Endothelial cell of umbilical vein (primary cell): ENCODE data around the gene TAF4B. TPM values are rescaled to one million over a fixed set of nuclear protein-coding genes. Genes with fewer than 3 reads are reported as not detected.
"Not testable (repeated sequence)": the region's sequence is repeated elsewhere in the genome, so short reads cannot be mapped to it uniquely, and the experiment has no call there.

Experiments
- BruUV-seq: library from RNA; stranded (reverse); fragments of 400-500 nt; replicated peaks from 2 replicates; lab custom pipeline; 2021; lab: Mats Ljungman, UMichigan
- CTCF ChIA-PET: fragments of 300-600, 350-600 bp; sonication (Branson Sonifier 250); formaldehyde crosslinking; loops from one replicate; lab custom pipeline; 2021; ENCODE audit warnings: antibody characterized with exemption, inconsistent platforms; lab: Charles Lee
- POLR2A ChIA-PET: fragments of 300-600, 350-600 bp; sonication (Branson Sonifier 250); formaldehyde crosslinking; loops from one replicate; lab custom pipeline; 2021; ENCODE audit warnings: antibody characterized with exemption, inconsistent platforms; lab: Charles Lee
- DNase-seq: peaks from one replicate; pipeline ENCODE4 v3.0.0-alpha.2; 2011; ENCODE audit warnings: low read depth, low spot score
- FAIRE-seq: peaks from 2 replicates; lab custom pipeline; 2011; peaks lifted over from hg19 to GRCh38; lab: Jason Lieb, UNC
- H2AFZ ChIP-seq: 2 replicates; pipeline ENCODE4 v1.6.0; 2012; ENCODE audit warnings: low read depth, low read length, control low read depth, inconsistent platforms
- H3K27ac ChIP-seq: 2 replicates; pipeline ENCODE4 v1.5.1; 2011; ENCODE audit warnings: low read depth, mild to moderate bottlenecking, control low read depth, low read length, moderate library complexity; ENCODE audit not compliant: insufficient read depth
- H3K27me3 ChIP-seq, 2 experiments: 2 replicates each; pipeline versions ENCODE4 v1.6.0 to v1.6.1; 2011; ENCODE audit warnings: low read length in 2 of 2, mixed read lengths in 1 of 2; ENCODE audit not compliant: control insufficient read depth in 2 of 2, insufficient read depth in 2 of 2
- H3K36me3 ChIP-seq, 2 experiments: 2 replicates in 1 of 2; 3 replicates in 1 of 2; pipeline ENCODE4 v1.5.1; 2011; ENCODE audit warnings: low read length in 2 of 2, mild to moderate bottlenecking in 1 of 2, moderate library complexity in 1 of 2; ENCODE audit not compliant: control insufficient read depth in 2 of 2, insufficient read depth in 2 of 2; ENCODE audit errors: extremely low read depth in 1 of 2
- H3K4me1 ChIP-seq: 3 replicates; pipeline ENCODE4 v1.5.1; 2011; ENCODE audit warnings: mild to moderate bottlenecking, low read length; ENCODE audit not compliant: control insufficient read depth, insufficient read depth; ENCODE audit errors: extremely low read depth
- H3K4me2 ChIP-seq: 2 replicates; pipeline ENCODE4 v1.6.1; 2011; ENCODE audit warnings: low read length, control low read depth, mixed read lengths; ENCODE audit not compliant: insufficient read depth
- H3K4me3 ChIP-seq, 3 experiments: fragments of 200-600 bp in 1 of 3; sonication (generic), shearing (Covaris generic) in 1 of 3; replicated peaks in 1 of 3; 2 replicates each; pipeline ENCODE4 v1.5.1; 2011 to 2016; ENCODE audit warnings: control low read depth in 3 of 3, low read length in 3 of 3, mild to moderate bottlenecking in 2 of 3, inconsistent platforms in 1 of 3, low read depth in 1 of 3, moderate library complexity in 1 of 3; ENCODE audit not compliant: insufficient read depth in 1 of 3
- H3K79me2 ChIP-seq: 2 replicates; pipeline ENCODE4 v1.6.0; 2012; ENCODE audit warnings: low read length, inconsistent platforms; ENCODE audit not compliant: control insufficient read depth, insufficient read depth
- H3K9ac ChIP-seq: replicated peaks from 2 replicates; pipeline ENCODE3; 2011; ENCODE audit warnings: low read length, control low read depth; ENCODE audit not compliant: insufficient read depth; ENCODE audit errors: extremely low read depth
- H3K9me1 ChIP-seq: replicated peaks from 3 replicates; pipeline ENCODE4 v1.6.0; 2011; ENCODE audit warnings: mild to moderate bottlenecking, low read length; ENCODE audit not compliant: control insufficient read depth, insufficient read depth; ENCODE audit errors: extremely low read depth
- H3K9me3 ChIP-seq: replicated peaks from 2 replicates; pipeline ENCODE4 v1.5.1; 2012; ENCODE audit warnings: low read length, inconsistent platforms; ENCODE audit not compliant: control insufficient read depth, insufficient read depth
- H4K20me1 ChIP-seq: replicated peaks from 2 replicates; pipeline ENCODE3; 2011; ENCODE audit warnings: mild to moderate bottlenecking, low read length; ENCODE audit not compliant: control insufficient read depth, insufficient read depth; ENCODE audit errors: extremely low read depth
- CTCF ChIP-seq, 2 donors: IDR thresholded peaks; 1 replicate in 1 of 2; 2 replicates in 1 of 2; pipeline ENCODE4 v1.5.1; 2011; ENCODE audit warnings: low read length in 2 of 2, mild to moderate bottlenecking in 2 of 2, moderate library complexity in 2 of 2, control low read depth in 1 of 2, inconsistent platforms in 1 of 2, low read depth in 1 of 2; ENCODE audit not compliant: insufficient read depth in 1 of 2; ENCODE audit errors: extremely low read depth in 1 of 2
- EZH2 ChIP-seq: IDR thresholded peaks from 2 replicates; pipeline ENCODE4 v1.6.1; 2012; ENCODE audit warnings: borderline replicate concordance, low read depth, mild to moderate bottlenecking, moderate library complexity, low read length, inconsistent platforms; ENCODE audit not compliant: severe bottlenecking
- FOS ChIP-seq: IDR thresholded peaks from 2 replicates; pipeline ENCODE4 v1.6.1; 2011; ENCODE audit warnings: mild to moderate bottlenecking, low read length, moderate library complexity, borderline replicate concordance; ENCODE audit not compliant: insufficient read depth
- GATA2 ChIP-seq: IDR thresholded peaks from 2 replicates; pipeline ENCODE4 v1.7.0; 2011; ENCODE audit warnings: low read depth, mild to moderate bottlenecking, moderate library complexity, mixed read lengths, low read length; ENCODE audit not compliant: insufficient read length, insufficient read depth
- JUN ChIP-seq: IDR thresholded peaks from 2 replicates; pipeline ENCODE4 v1.6.1; 2011; ENCODE audit warnings: borderline replicate concordance, low read depth; ENCODE audit not compliant: insufficient read length, insufficient read depth
- MYC ChIP-seq: IDR thresholded peaks from one replicate; pipeline ENCODE4 v1.6.1; 2011; ENCODE audit warnings: mild to moderate bottlenecking, low read depth, low read length
- POLR2A ChIP-seq: IDR thresholded peaks from 2 replicates; pipeline ENCODE4 v1.6.1; 2012; ENCODE audit warnings: low read depth, mild to moderate bottlenecking, control low read depth, low read length
- POLR2AphosphoS5 ChIP-seq: IDR thresholded peaks from 2 replicates; pipeline ENCODE4 v1.6.1; 2012; ENCODE audit warnings: low read depth, mild to moderate bottlenecking, control low read depth, low read length, moderate library complexity; ENCODE audit not compliant: insufficient read depth
- dilution Hi-C: fragments of 300-500 bp; cut with MboI; formaldehyde crosslinking; loops from one replicate; pipeline ENCODE4 v1.15.0; 2019; ENCODE audit warnings: low sequenced_read_pairs; ENCODE audit not compliant: extremely low pct_ligation_motif_present
- intact Hi-C: fragments of 100-400 bp; cut with micrococcal nuclease; formaldehyde crosslinking; loops from one replicate; pipeline ENCODE4 v1.10.0; 2022
- polyA plus RNA-seq, 4 experiments: library from polyadenylated mRNA; depleted of rRNA in 3 of 4; stranded (reverse) in 3 of 4; unstranded in 1 of 4; fragments of >200 nt; gene quantifications; 2 replicates each; pipeline versions ENCODE4 v1.2.1 to v1.2.3, GENCODE V29; 2011 to 2012; ENCODE audit warnings: missing spikeins in 1 of 4
- total RNA-seq: library from RNA; stranded (reverse); gene quantifications from 2 replicates; pipeline ENCODE4 v1.2.3, GENCODE V29; 2021
- TF ChIP-seq, protein P1 (sequence below): IDR thresholded peaks from 2 replicates; pipeline ENCODE4 v1.6.1; 2011; ENCODE audit not compliant: insufficient read depth, insufficient read length

TAF4B gene
- total and polyA plus RNA-seq, 2 donors (not counting 3 experiments of a cell fraction or from before 2014, with no cell fraction given) = 0.47 to 2.0 TPM

GRCh38 chr18:26301681-26302080 lies 75.4 kb downstream of the TAF4B start:
- H3K9ac ChIP-seq = no peak overlapping the region
- intact Hi-C loops = no loop called here
- BruUV-seq = no TSS peak
- H3K36me3 ChIP-seq = no peaks in the 10 kb centered on the region
- no peak overlapping the region for H3K27ac ChIP-seq
- no peak overlapping the region for H2AFZ ChIP-seq
- H3K4me1 ChIP-seq = no peaks in the 10 kb centered on the region
- H3K4me2 ChIP-seq = no peak overlapping the region
- no peaks in the 10 kb centered on the region for H3K9me1 ChIP-seq
- H3K27me3 ChIP-seq = no peaks in the 10 kb centered on the region
- ChIA-PET CTCF (no interaction called here), POLR2A (no interaction called here)
- H3K79me2 ChIP-seq = no peaks in the 10 kb centered on the region
- H3K9me3 ChIP-seq = no peaks in the 10 kb centered on the region
- dilution Hi-C loops = no loop called here
- TF ChIP-seq CTCF (IDR thresholded peaks at IDR 0.05; ENCODE audit: extremely low read depth in 1 of 2, insufficient read depth in 1 of 2, low read depth in 1 of 2, low read length in 2 of 2) (no peak), POLR2A (no peak), EZH2 (no peak), FOS (no peak), POLR2AphosphoS5 (no peak), MYC (no peak), GATA2 (no peak), JUN (no peak)
- TF ChIP-seq, protein P1, sequence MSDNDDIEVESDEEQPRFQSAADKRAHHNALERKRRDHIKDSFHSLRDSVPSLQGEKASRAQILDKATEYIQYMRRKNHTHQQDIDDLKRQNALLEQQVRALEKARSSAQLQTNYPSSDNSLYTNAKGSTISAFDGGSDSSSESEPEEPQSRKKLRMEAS = no peak
- FAIRE-seq (no peak), DNase-seq (no peak)
- H3K4me3 ChIP-seq = no peak overlapping the region
- no peaks in the 10 kb centered on the region for H4K20me1 ChIP-seq

DNA sequence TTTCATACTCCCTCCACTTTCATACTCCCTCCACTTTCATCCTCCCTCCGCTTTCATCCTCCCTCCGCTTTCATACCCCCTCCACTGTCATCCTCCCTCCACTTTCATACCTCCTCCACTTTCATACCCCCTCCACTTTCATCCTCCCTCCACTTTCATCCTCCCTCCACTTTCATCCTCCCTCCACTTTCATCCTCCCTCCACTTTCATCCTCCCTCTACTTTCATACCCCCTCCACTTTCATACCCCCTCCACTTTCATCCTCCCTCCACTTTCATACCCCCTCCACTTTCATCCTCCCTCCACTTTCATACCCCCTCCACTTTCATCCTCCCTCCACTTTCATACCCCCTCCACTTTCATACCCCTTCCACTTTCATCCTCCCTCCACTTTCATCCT lies 77.0 kb downstream of the TAF4B start:
- H3K4me3 ChIP-seq, H2AFZ ChIP-seq, H3K9me3 ChIP-seq, H4K20me1 ChIP-seq, BruUV-seq, CTCF ChIA-PET, H3K27ac ChIP-seq, H3K27me3 ChIP-seq, dilution Hi-C loops, intact Hi-C loops, H3K79me2 ChIP-seq, POLR2A ChIA-PET, FAIRE-seq, H3K9ac ChIP-seq, H3K4me2 ChIP-seq, H3K36me3 ChIP-seq, H3K4me1 ChIP-seq, DNase-seq, H3K9me1 ChIP-seq: not testable (repeated sequence)
